Effector memory CD8-positive, alpha-beta T cell (primary cell): ENCODE data around the gene FADS6.
A peak's percentile ranks its signal among the peaks of the same experiment; 100 is the strongest.

Experiments
- ATAC-seq: fragments of 150-1000 bp; cut with Tn5 transposase; replicated peaks from 2 replicates; pipeline ENCODE4 v1.10.0; 2021; ENCODE audit warnings: mild to moderate bottlenecking, moderate library complexity
- DNase-seq, 3 experiments: peaks; one replicate each; pipeline ENCODE4 v3.0.0; 2021
- H3K27ac Mint-ChIP-seq, 2 donors: one replicate each; pipeline ENCODE4 v1.8.0; 2022; ENCODE audit warnings: mild to moderate bottlenecking in 2 of 2, mixed read lengths in 2 of 2, moderate library complexity in 2 of 2
- H3K27me3 Mint-ChIP-seq, 2 donors: one replicate each; pipeline ENCODE4 v1.8.0; 2022; ENCODE audit warnings: mixed read lengths in 2 of 2
- H3K36me3 Mint-ChIP-seq: one replicate; pipeline ENCODE4 v1.8.0; 2022; ENCODE audit warnings: mild to moderate bottlenecking, moderate library complexity, mixed read lengths; ENCODE audit not compliant: insufficient read depth
- H3K4me1 Mint-ChIP-seq, 2 donors: one replicate each; pipeline ENCODE4 v1.8.0; 2022; ENCODE audit warnings: low read depth in 2 of 2, mixed read lengths in 2 of 2
- H3K4me3 Mint-ChIP-seq, 2 donors: one replicate each; pipeline ENCODE4 v1.8.0; 2022; ENCODE audit warnings: mild to moderate bottlenecking in 2 of 2, mixed read lengths in 2 of 2, moderate library complexity in 2 of 2
- H3K9me3 Mint-ChIP-seq, 2 donors: one replicate each; pipeline ENCODE4 v1.8.0; 2022; ENCODE audit warnings: mixed read lengths in 2 of 2
- total RNA-seq, 9 experiments: gene quantifications; one replicate each; lab custom pipeline; 2026; lab: John Stamatoyannopoulos, UW

Gene FADS6
- 0 to 0.10 (median 0) reads per million in 9 experiments for total RNA-seq

- Mint-ChIP-seq H3K4me3 (peak within 1 kb of the TSS; percentile 57 to 73), H3K36me3 (peaks cover 8% of the 10 kb centered on the region), H3K27me3 (peaks cover 49 to 69% of the 10 kb centered on the region in 2 donors), H3K9me3 (no peaks in the 10 kb centered on the region), H3K27ac (no peak within 1 kb of the TSS), H3K4me1 (peaks cover 3 to 4% of the 10 kb centered on the region in 2 donors)
- peak; percentile 59 for ATAC-seq
- DNase-seq, result no peak
Measured at GRCh38 chr17:74892974-74893911, at the start of gene FADS6. TSS of gene FADS6 (minus strand) at chr17:74893633. CDS start at chr17:74893595, 38 bp downstream.

DNA sequence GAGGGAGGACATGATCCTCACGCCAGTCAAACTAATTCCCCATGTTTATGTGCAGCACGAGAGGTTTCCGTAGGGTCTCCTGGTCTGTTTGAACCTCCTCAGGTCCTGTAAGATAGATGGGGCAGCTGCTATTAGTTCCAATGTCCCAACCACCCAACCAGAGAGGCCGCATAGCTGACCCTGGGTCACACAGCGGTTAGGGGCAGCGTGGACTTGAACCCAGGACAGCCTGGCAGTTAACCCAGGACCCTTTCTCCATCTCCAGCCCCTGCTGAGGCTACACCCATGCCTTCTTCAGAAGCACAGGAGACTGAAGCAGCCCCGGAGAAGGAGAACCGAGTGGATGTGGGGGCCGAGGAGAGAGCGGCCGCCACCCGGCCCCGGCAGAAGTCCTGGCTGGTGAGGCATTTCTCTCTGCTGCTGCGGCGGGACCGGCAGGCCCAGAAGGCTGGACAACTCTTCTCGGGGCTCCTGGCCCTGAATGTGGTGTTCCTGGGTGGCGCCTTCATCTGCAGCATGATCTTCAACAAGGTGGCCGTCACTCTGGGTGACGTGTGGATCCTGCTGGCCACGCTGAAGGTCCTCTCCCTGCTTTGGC is 47.8 kb upstream of the FADS6 start:
- DNase-seq (no peak), ATAC-seq (no peak)
- H3K4me1 Mint-ChIP-seq, result peaks cover 0 to 4% of the 10 kb centered on the region in 2 donors
- H3K27ac Mint-ChIP-seq, result no peak overlapping the region
- H3K27me3 Mint-ChIP-seq, result peaks cover 34 to 74% of the 10 kb centered on the region in 2 donors
- no peaks in the 10 kb centered on the region for H3K36me3 Mint-ChIP-seq
- H3K4me3 Mint-ChIP-seq, result no peak overlapping the region
- no peaks in the 10 kb centered on the region for H3K9me3 Mint-ChIP-seq

GRCh38 chr17:74939534-74939933 is 46.1 kb upstream of the FADS6 start:
- DNase-seq (no peak), ATAC-seq (no peak)
- Mint-ChIP-seq H3K4me1 (peaks cover 0 to 4% of the 10 kb centered on the region in 2 donors), H3K4me3 (no peak overlapping the region), H3K9me3 (no peaks in the 10 kb centered on the region), H3K36me3 (no peaks in the 10 kb centered on the region), H3K27me3 (peaks cover 42 to 85% of the 10 kb centered on the region in 2 donors), H3K27ac (no peak overlapping the region)

- DNase-seq, result no peak
- H3K4me1 Mint-ChIP-seq, result peaks cover 0 to 4% of the 10 kb centered on the region in 2 donors
- H3K27ac Mint-ChIP-seq, result no peak overlapping the region
- H3K36me3 Mint-ChIP-seq, result no peaks in the 10 kb centered on the region
- no peak overlapping the region for H3K4me3 Mint-ChIP-seq
- ATAC-seq, result no peak
- H3K9me3 Mint-ChIP-seq, result no peaks in the 10 kb centered on the region
- H3K27me3 Mint-ChIP-seq, result peaks cover 48 to 87% of the 10 kb centered on the region in 2 donors
Measured at GRCh38 chr17:74938194-74938950, 44.9 kb upstream of the FADS6 start.

GRCh38 chr17:74937064-74938051 is 43.9 kb upstream of the FADS6 start:
- Mint-ChIP-seq H3K36me3 (no peaks in the 10 kb centered on the region), H3K9me3 (no peaks in the 10 kb centered on the region), H3K27ac (no peak overlapping the region), H3K4me1 (peaks cover 0 to 4% of the 10 kb centered on the region in 2 donors), H3K4me3 (no peak overlapping the region), H3K27me3 (peaks cover 58 to 90% of the 10 kb centered on the region in 2 donors)
- no peak for DNase-seq
- no peak for ATAC-seq

DNA sequence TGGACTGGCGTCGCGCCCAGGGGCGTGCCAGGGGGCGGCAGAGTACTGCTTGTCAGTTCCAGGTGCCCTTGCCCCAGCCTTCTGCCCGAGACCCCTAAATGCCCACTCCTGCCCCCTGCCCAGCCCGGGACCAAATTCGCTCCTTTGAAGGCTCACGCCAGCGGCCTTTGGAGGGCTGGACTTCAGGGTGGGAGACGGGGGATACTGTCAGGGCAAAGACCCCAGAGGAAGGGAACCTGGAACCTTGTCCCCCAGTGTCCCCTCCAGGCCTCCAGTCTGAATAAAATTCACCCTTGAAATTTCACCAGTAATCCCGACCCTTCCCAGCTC is 43.0 kb upstream of the FADS6 start:
- H3K4me3 Mint-ChIP-seq, result no peak overlapping the region
- H3K36me3 Mint-ChIP-seq, result no peaks in the 10 kb centered on the region
- DNase-seq (no peak), ATAC-seq (no peak)
- H3K27me3 Mint-ChIP-seq, result peaks cover 56 to 90% of the 10 kb centered on the region in 2 donors
- no peaks in the 10 kb centered on the region for H3K9me3 Mint-ChIP-seq
- H3K27ac Mint-ChIP-seq, result no peak overlapping the region
- peaks cover 0 to 4% of the 10 kb centered on the region in 2 donors for H3K4me1 Mint-ChIP-seq

DNA sequence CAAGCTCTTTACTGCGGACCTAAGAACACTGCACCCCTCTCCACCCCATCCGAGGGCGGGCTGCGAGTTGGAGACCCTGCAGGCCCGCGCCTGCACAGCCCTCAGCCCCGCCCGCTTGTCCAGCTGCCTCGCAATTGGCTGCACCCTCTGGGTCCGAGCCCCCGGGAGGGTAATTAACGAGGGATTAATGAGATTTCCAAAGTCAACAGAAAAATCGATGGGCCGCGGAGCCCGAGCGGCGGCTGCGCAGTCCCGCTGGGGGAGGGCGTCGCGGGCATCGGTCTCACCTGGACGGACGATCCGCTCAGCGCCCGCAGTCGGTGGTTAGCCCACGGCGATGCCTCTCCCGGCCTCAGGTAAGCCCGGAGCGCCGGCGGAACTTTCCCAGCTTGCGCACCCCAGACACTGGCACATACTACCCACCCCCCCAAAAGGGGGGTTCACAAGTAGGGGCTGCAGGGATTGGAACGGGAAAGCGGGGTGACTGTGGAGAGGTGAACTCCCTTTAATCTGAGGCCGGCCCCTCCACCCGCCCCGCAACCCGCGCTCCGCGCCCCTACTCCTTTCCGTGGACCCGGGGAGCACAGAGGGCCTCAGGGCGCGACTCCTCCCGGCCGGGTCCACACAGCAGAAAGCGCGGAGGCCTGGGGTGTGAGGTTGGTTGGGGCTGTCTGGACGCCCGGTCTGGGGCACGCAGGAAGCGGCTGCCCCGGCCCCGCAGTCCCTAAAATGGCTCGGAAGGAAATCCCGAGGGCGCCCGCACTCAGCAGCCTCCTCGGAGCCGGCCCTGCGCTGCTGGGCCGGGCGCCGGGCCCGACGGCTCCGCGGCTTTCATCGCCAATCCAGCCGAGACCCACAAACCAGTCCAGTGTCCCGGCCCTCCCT is 42.4 kb upstream of the FADS6 start, which contains the start of gene OTOP3:
OTOP3 (plus strand) TSS at position 314 of the 885 bp plus-strand sequence; CDS start at position 338, 24 bp downstream.
- Mint-ChIP-seq H3K27ac (no peak within 1 kb of the TSS), H3K9me3 (no peaks in the 10 kb centered on the region), H3K4me1 (peaks cover 2 to 4% of the 10 kb centered on the region in 2 donors), H3K36me3 (no peaks in the 10 kb centered on the region), H3K27me3 (peaks cover 63 to 90% of the 10 kb centered on the region in 2 donors), H3K4me3 (no peak within 1 kb of the TSS)
- no peak for DNase-seq
- no peak for ATAC-seq

- no peak for DNase-seq
- H3K4me1 Mint-ChIP-seq, result peaks cover 4 to 5% of the 10 kb centered on the region in 2 donors
- H3K4me3 Mint-ChIP-seq, result no peak overlapping the region
- no peak overlapping the region for H3K27ac Mint-ChIP-seq
- H3K9me3 Mint-ChIP-seq, result no peaks in the 10 kb centered on the region
- peaks cover 70 to 91% of the 10 kb centered on the region in 2 donors for H3K27me3 Mint-ChIP-seq
- no peak for ATAC-seq
- peaks cover 3% of the 10 kb centered on the region for H3K36me3 Mint-ChIP-seq
Measured at GRCh38 chr17:74935048-74935447, 41.6 kb upstream of the FADS6 start.

DNA sequence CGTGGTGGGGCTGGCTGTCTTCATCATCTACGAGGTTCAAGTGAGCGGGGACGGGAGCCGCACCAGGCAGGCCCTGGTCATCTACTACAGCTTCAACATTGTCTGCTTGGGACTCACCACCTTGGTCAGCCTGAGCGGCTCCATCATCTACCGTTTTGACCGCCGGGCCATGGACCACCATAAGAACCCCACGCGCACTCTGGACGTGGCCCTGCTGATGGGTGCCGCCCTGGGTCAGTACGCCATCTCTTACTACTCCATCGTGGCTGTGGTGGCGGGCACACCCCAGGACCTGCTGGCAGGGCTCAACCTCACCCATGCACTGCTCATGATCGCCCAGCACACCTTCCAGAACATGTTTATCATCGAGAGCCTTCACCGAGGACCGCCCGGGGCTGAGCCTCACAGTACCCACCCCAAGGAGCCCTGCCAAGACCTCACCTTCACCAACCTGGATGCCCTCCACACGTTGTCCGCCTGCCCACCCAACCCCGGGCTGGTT is 37.2 kb upstream of the FADS6 start:
- peaks cover 0 to 5% of the 10 kb centered on the region in 2 donors for H3K4me1 Mint-ChIP-seq
- no peak overlapping the region for H3K27ac Mint-ChIP-seq
- ATAC-seq (no peak), DNase-seq (no peak)
- no peak overlapping the region for H3K4me3 Mint-ChIP-seq
- H3K9me3 Mint-ChIP-seq, result no peaks in the 10 kb centered on the region
- H3K27me3 Mint-ChIP-seq, result peaks cover 78 to 99% of the 10 kb centered on the region in 2 donors
- H3K36me3 Mint-ChIP-seq, result peaks cover 6% of the 10 kb centered on the region

- ATAC-seq, result no peak
- H3K36me3 Mint-ChIP-seq, result peaks cover 6% of the 10 kb centered on the region
- no peak overlapping the region for H3K27ac Mint-ChIP-seq
- peaks cover 6 to 11% of the 10 kb centered on the region in 2 donors for H3K4me1 Mint-ChIP-seq
- peaks cover 84 to 99% of the 10 kb centered on the region in 2 donors for H3K27me3 Mint-ChIP-seq
- H3K4me3 Mint-ChIP-seq, result no peak overlapping the region
- no peak for DNase-seq
- H3K9me3 Mint-ChIP-seq, result no peaks in the 10 kb centered on the region
Measured at GRCh38 chr17:74928786-74929185, 35.4 kb upstream of the FADS6 start.

- Mint-ChIP-seq H3K4me1 (peaks cover 6 to 9% of the 10 kb centered on the region in 2 donors), H3K9me3 (no peaks in the 10 kb centered on the region), H3K4me3 (peak overlapping the region in 1 of 2 donors; percentile 19), H3K27me3 (peaks cover 71 to 95% of the 10 kb centered on the region in 2 donors), H3K27ac (no peak overlapping the region), H3K36me3 (peaks cover 3% of the 10 kb centered on the region)
- no peak for DNase-seq
- no peak for ATAC-seq
Measured at GRCh38 chr17:74925242-74925641, 31.8 kb upstream of the FADS6 start.
